GM18909 (cell line): ENCODE measurements around the gene XXYLT1.

Experiments
- ATAC-seq: cut with Tn5 transposase; IDR thresholded peaks from one replicate; pipeline ENCODE4 v1.9.1; 2021; ENCODE audit warnings: mild to moderate bottlenecking; ENCODE audit not compliant: unreplicated experiment, poor library complexity

Gene XXYLT1

DNA sequence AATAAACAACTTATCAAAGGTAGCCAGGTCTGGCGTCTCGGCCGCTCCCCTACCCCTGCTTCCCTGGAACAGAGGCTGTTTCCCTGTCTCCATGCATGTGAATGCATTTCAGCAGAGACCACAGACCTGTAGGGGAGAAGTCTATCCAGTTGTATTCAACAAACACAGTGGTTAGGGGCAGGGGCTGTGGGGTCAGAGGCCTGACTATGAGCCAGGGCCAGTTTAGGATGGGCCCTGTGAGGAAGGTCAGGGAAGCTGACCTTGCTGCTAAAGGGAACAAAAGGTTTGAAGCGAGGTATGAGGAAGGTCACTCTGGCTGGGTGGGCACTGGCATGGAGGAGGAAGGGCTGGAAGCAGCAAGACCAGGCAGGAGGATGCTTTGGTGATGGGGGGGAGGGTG, 184.6 kb downstream of the XXYLT1 start:
- no peak for ATAC-seq

DNA sequence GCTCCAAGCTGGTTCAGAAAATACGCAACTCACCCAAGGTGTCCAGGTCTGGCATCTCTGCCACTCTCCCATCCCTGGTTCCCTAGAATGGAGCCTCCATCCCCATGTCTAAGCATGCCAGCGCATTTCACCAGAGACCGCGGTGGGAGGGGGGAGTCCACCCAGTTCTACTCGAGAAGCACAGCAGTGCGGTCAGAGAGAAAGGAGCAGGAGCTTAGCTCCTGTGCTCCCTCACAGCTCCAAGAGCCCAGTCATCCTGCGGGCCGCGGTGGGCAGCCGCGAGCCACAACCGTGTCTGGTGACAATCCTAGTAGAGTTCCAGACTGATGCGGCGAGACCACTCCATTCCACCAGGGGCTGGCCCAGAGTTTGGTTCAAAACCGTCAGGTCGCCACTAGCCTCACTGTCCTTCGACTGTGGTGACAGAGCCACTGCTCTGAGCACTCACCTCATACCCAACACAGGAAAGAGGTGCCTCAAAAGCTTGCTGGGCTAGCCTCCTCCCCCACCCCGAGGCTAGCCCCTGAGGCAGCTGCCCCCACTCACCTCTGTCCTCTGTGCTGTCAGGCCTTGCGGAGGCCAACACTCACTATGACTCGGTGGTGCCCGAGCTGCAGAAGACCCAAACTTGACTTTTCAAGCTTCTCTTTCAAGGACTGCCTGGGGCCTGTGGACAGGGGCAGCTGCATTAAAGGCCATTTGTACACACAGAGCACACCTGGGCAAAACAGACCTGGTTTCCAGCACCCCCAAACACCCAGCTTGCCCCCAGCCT, 185.4 kb downstream of the XXYLT1 start:
- no peak for ATAC-seq

DNA sequence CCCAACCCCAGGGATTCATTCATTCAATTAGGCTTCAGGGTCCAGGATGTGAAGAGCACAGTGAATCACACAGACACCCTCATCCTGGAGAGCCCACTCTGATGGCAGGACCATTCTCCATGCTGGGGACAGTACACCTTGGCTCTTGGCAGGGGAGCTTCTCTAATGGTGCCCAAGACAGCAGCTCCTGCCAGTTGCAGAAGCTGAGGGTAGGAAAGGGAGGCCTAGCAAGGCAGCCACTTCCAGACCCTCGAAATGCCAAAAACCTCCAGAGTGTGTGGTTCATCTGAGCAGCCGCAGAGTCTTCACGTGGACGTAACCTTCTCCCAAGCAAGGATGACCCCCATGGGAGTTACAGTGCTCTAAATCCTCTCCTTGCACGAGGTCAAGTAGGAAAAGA, 186.2 kb downstream of the XXYLT1 start:
- no peak for ATAC-seq

DNA sequence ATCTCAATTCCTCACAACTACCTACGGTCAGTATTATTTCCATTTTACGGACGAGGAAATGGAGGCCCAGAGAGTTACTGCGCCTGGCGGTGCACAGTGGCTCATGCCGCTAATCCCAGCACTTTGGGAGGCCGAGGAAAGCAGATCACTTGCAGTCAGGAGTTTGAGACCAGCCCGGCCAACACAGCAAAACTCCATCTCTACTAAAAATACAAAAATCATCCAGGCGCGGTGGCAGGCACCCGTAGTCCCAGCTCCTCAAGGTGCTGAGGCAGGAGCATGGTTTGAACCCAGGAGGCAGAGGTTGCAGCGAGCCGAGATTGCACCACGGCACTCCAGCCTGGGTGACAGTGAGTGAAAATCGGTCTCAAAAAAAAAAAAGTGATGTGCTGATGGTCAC, 187.3 kb downstream of the XXYLT1 start:
- ATAC-seq, result no peak

DNA sequence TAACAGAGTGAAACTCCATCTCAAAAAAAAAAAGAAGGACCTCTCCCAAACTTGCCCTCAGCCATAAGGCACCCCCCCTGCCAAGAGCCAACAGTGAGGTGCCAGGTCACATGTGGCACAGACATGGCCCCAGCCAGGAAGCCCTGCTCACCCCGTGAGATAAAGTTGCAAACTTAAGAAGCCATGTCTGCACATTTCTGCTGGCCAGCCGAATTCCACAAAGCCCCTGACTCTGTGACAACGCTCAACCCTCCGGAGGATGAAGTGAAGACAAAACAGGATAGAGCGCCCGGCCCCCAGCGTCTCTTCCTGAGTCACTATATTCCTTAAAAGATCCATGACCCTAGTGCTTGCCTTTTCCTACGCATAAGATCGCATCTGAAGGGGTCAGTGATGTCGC, 188.1 kb downstream of the XXYLT1 start:
- no peak for ATAC-seq

DNA sequence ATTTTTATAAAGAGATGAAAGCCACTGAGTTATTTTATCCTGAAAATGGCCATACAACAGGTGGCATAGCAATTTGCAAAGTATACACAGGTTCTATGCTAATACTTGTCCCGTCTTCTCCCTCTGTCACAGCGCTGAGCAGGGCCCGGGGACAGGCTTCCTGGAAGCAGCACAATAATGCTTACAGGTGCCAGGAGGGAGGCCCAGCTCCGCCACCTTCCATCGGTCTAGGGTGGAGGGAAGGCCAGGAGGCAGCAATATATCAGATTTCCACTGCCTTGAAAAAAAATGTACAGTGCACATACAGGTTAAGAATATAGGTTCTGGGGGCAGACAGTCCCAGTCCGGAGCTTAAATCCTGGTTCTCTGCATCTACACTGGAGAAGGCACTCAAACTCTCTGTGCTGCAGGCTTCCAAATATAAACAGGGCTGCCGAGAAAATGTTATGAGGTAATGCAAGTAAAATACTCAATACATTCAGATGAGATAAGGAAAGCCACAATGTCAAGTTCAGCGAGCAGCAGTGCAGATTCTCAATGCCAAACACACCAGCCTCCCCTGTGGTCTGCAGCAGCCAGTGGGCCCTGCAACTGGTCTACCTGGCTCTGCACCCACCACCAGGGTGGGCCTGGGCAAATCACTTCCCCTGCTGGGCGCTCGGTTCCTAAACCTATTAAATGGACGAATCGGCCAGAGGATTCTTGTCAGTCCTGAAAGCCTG, 189.6 kb downstream of the XXYLT1 start:
- ATAC-seq, result no peak

DNA sequence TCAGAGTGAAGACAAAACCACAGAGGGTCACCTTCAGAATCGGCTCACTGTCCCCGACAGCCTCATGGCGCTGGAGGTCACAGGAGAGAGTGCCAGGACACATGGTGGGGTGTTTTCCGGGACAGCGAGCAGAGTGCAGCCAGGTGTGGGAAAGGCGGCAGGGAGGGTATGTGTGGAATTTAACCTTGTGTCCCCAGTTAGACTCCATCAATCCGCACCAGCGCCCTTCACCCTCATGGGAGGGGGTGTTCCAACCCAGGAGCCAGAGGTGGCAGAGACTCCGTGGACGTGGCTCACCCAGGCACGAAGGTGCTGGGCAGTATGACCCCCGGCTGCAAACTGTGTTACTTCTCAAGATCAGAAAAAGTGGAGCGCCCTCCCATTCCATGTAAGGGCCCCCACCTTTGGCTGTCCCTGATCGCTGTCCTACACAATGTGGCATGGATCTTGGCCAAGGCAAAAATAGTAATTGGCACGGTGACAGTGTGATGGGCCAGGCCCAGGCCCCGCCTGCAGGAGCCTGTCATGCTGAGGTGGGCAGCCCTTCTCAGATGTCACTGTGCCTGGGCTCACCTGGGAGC, 190.3 kb downstream of the XXYLT1 start:
- ATAC-seq, result no peak

DNA sequence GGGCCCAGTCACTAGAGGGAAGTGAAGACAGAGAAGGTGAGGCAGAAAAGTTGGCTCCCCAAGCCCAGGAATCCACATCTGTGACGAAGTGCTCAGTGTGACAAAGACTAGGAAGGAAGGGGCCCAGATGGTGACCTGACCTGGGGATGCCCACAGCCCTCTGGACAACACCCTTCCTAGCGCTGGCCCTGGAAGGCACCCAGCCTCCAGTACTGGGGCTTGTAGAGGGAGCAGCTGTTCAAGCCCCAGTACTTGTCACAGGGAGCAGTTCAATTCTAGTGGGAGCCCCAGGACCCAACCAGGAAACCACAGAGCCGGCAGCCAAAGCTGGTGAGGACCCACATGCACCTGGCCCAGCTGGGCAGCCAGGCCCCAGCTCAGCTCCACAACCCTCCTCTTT, 190.8 kb downstream of the XXYLT1 start:
- ATAC-seq, result no peak

DNA sequence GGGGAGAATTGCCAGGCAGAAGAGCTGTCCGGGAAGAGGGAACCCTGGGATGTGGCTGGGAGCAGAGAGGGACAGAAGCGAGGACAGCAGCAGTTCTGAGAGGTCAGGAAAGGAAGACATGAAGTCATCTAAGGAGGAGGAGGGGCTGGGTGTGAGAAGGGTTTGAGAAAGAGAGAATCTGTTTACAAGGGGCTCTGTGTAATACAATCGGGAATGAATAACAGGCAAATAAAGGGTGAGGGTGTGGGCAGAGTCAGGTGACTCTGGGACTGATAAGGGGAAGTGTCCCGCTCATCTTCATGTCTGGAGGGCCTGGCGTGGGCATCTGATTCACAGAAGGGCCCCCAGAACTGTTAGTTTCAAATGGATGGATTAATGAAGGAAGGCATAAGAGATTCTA, 191.3 kb downstream of the XXYLT1 start:
- ATAC-seq, result no peak

DNA sequence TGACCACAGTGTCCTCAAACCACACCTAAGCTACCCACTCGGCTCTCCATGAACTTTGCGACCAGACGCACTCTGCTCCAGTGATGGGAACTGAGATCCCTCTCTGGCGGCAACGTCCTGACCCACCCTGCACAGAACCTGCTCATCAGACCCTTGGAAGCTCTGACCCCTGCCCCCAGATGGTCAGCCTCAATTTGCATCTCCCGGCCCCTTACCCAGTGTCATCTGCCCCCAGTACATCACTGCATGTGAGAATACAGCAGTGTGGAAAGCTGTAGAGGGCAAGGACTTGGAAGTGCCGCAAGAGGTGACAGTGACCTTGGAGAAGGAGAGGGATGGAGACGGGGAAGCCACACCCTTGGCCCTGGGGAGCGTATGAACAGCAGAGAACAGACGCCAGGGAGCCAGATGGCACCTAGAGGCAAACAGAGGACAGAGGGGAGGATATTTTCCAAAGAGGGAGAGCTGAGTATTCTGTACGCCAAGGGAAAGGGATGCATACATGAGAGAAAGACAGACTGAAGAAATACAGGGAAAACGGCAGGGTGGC, 192.0 kb downstream of the XXYLT1 start:
- no peak for ATAC-seq

DNA sequence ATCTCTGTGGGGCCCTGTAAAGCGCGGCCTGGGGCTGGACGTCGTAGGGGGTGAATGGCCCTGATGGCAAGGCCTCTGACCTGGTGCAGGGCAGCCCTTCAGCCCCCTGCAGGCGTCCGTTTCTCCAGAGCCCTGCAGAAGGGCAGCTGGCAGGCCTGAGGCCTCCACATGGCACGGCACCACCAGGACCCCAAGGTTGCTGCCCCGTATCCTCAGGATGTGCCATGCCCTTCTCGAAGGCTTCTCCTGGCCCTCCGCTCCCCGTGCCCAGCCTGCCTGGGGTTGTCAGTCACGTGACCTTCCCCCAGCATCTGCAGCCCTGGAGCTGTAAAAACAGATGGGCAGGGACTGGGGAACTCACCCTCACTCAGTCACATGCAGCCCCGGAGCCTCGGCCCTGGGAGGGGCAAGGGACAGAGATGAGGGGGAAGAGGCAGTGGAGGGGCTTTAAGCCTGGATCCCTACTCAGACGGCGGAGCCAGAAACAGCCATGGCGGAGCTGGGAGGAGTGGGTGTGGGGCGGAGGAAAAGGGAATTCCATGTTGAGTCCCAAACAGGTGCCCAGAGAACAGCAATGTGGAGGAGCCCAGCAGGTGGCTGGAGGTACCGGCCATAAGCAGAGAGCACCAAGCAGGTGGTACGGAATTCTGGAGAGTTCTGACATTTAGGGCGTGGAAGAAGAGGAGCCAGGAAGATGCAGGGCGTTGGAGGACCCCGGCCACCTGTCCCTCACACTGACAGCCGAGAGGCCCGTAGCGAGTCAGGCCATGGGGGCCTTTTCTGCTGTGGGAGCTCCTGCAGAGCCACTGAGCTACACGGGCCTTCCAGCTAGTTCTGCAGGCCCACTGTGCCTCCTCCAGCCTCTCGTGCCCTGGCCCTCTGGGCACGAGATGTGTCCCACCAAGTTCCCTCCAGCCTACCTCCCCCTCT, 193.1 kb downstream of the XXYLT1 start:
- ATAC-seq, result no peak

DNA sequence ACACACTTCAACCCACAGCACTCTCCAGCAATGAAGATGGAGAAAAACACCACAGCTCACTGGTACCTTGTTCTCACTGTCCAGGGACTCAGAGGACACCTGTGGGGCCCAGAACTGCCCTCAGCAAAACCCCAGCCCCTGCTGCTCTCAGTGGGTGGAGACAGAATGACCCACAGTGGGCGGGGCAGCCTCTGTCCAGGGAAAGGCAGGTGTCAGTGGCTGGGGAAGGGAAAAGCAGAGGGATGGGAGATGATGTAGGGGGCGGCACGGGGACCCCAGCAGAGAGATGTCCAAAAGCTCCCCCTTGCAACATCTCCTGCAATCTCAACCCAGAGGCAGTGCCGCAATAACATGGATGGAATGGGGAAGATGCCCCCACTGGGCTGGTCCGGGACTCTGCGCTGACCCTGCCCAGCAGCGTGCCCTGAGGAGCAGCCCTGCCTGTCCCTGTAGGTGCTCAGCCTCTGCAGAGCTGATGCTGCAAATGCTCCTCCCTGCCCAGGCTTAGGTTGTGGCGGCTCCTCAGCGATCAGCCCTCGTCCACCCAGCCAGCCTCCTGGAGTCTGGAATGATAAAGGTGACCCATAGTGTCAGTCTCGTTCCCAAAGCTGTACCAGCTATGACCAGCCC, 193.9 kb downstream of the XXYLT1 start:
- ATAC-seq, result no peak

DNA sequence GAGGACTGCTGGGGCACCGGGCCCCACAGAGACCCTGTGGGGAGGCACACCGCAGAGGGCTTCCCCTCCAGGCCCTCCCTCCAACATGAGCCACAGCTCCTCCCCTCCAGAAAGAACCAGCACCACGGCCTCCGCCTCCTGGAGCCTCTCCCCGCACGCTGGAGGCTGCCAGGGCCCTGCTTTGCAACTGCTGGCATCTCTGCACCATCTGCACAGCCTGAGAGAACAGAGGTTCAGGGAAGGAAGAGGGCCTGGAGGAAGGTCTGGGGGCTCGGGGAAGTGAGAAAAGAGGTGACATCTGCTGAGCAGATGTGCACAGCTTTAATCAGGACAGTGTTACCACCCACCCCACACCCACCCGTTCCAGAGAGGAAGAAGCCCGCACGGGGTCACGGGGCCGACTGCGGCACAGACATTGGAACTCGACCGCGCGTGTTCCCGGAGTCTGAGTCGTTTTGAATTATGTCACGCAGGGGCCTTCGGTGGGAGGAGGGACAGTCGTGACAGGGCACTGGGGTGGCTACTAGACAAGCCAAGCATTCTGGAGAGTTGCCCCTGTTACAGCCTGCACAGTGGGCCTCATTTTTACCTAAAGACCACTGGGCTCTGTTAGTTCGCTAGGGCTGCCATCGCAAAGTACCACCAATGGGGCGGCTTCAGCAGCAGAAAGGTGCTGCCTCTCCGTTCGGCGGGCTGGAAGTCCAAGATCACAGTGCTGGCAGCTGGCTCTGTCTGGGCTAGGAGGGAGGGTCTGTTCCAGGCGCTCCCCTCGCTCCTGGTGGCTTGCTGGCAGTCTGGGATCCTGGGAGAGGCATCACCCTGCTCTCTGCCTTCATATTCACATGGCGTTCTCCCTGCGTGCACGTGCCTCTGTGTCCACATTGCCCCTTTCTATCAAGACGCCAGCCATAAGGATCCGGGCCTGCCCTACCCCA, 194.8 kb downstream of the XXYLT1 start:
- ATAC-seq, result no peak

DNA sequence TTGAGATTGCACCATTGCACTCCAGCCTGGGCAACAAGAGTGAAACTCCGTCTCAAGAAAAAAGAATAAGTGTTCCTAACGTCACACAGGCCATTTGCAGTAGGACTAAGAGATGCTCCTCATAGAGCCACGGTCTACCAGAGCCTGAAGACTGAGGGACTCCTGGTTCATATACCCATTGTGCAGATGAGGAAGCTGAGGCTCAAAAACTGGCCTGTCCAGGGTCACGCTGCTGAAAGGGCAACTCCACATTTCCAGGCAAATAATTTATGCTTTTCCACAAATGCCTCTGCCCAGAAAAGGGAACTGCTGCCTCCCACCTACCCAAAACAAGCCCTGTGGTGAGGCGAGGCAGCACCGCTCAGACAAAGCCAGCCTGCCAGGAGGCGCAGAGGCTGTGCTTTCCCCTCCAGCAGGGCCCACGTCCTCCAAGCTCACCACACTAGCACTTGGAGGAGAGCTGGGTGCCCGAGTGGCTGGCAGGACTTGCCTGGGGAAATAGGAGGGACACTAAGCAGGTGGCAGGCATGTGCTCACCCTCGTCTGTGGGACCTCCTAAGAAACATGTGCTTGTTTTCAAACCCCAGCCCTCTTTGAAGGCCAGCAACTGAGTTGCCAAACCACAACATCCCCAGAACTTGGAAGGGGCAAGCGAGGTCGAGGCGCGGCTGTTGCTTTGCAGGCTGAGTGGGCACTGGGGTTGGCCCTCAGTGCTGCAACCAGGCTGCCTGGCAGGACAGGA, 195.6 kb downstream of the XXYLT1 start:
- no peak for ATAC-seq

DNA sequence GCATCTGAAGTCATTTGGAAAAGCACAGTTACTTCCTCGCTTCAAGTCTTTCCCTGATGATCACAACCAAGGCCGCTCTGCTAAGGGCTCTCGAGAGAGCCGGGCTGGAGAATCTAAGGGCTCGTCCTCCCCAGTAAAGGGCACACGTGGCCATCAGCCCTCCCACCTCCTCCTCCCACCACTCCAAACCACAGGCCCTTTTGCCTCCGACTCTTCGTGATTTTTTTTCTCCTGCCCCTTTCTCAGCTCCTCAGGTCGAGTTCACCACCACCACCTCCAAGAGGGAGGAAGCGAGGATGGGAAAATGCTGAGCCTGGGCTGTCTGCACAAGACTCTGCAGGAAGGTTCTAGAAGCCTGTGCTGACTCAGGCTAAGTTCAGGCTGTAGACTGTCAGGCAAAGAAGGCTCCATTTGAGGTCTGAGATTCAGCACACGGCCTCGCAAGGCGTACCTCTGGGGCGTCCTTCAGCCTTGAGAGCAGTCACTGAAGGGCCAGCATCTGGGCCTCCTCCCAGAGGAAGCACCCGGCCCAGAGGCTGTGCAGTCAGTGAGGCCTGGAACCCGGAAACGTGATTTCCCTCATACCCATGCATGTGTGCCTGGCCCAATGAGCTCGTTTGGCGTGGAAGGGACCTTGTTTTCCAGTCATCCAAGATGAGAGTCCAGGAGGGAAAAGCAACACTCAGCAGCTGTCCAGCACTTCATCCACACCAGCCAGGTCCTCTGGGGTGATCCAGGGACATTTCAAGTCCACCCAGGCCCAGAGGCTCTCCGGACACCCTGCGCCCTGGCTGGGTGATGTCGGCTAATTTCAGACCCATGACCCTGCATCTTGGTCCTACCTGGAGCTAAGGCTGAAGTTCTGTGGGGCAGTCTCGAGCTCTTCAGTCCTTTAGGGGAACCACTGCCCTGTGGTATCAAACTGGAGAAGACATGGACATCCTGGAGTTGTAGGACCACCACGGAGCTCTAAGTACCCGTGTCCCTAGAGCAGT, 196.8 kb downstream of the XXYLT1 start:
- ATAC-seq, result no peak

DNA sequence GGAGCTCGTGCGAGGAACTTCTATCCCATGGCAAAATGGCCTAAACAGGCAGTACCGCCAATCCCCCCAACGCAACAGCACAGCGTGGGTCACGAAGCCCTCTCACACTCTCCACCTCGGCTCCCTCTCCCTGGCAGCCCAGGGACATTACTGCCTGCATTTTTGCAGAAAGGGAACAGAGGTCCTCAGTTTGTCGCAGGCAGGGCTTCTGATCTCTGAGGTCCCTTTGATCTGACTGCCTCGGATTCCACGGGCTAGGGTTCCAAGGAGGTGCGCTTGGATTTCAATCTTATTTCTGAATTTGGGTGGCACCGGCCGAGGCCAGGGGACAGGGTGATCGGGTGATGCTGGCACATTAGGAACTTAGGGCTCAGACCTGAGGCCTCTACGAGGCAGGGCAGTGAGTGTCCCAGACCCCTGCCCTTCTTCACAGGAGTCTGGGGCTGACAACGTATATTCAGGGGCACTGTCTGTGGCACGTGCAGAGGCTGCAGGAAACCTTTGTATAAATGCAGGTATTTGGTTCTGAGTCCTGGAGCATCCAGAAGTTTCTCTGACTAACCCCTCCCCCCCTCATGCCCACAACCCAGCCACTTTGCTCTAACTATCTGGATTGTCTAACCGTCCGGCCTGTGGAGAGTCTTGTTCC, 197.9 kb downstream of the XXYLT1 start:
- no peak for ATAC-seq
